WERI-Rb-1 (cell line): ENCODE data around the gene UBQLN4.
"Not testable (repeated sequence)": the region's sequence is repeated elsewhere in the genome, so short reads cannot be mapped to it uniquely, and the experiment has no call there.

Source experiments
- DNase-seq: peaks from one replicate; pipeline ENCODE4 v3.0.0-alpha.2; 2020
- H3K27ac ChIP-seq: fragments of 250-450 bp; sonication (Bioruptor Pico); 2 replicates; pipeline ENCODE4 v1.5.1; 2020; ENCODE audit warnings: mild to moderate bottlenecking, moderate library complexity
- H3K27me3 ChIP-seq: fragments of 250-450 bp; sonication (Bioruptor Pico); 2 replicates; pipeline ENCODE4 v1.5.1; 2021; ENCODE audit warnings: mild to moderate bottlenecking, low read depth, moderate library complexity; ENCODE audit not compliant: insufficient read depth, severe bottlenecking
- H3K36me3 ChIP-seq: fragments of 250-450 bp; sonication (Bioruptor Pico); 2 replicates; pipeline ENCODE4 v1.5.1; 2020; ENCODE audit warnings: mild to moderate bottlenecking, moderate library complexity
- H3K4me3 ChIP-seq: 2 replicates; pipeline ENCODE4 v1.5.1; 2011; ENCODE audit warnings: low read depth, mild to moderate bottlenecking, control low read depth, low read length
- H3K9me3 ChIP-seq: fragments of 250-450 bp; sonication (Bioruptor Pico); 2 replicates; pipeline ENCODE4 v1.5.1; 2021; ENCODE audit warnings: mild to moderate bottlenecking, moderate library complexity; ENCODE audit not compliant: severe bottlenecking
- TF ChIP-seq, protein P1 (sequence below): IDR thresholded peaks from 2 replicates; pipeline ENCODE4 v1.5.1; 2011; ENCODE audit warnings: low read depth, mild to moderate bottlenecking, control low read depth, inconsistent platforms, low read length

Gene UBQLN4

DNA sequence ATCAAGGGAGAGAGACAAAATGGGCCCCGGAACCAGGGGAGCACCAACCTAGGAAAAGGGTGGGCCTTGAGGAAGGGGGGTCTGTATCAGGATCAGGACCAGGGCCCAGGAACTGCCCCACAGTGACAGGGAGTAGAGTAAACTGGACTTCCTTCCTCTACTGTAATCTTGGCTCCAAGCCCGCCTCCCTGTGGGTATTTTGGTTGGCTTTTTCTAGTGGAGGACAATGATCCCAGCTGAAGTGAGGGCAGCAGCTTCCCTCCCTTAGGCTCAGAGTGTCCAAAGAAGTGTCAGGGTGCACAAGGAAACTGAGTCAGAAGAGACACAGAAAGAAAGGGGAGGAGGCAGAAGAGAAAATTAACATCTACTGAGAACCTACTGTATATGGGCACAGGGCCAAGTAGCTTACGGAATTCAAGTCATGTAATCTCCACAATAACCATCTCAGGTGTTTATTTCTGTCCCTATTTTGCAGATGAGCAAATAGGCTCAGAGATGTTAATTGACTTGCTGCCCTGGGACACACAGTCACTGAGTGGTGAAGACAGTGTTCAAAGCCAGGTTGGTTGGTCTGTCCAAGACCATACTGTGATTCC, 4.8 kb downstream of the UBQLN4 start:
- peaks cover 81% of the 10 kb centered on the region for H3K36me3 ChIP-seq
- no peaks in the 10 kb centered on the region for H3K9me3 ChIP-seq
- H3K27me3 ChIP-seq = no peaks in the 10 kb centered on the region
- no peak for DNase-seq
- TF ChIP-seq, protein P1, sequence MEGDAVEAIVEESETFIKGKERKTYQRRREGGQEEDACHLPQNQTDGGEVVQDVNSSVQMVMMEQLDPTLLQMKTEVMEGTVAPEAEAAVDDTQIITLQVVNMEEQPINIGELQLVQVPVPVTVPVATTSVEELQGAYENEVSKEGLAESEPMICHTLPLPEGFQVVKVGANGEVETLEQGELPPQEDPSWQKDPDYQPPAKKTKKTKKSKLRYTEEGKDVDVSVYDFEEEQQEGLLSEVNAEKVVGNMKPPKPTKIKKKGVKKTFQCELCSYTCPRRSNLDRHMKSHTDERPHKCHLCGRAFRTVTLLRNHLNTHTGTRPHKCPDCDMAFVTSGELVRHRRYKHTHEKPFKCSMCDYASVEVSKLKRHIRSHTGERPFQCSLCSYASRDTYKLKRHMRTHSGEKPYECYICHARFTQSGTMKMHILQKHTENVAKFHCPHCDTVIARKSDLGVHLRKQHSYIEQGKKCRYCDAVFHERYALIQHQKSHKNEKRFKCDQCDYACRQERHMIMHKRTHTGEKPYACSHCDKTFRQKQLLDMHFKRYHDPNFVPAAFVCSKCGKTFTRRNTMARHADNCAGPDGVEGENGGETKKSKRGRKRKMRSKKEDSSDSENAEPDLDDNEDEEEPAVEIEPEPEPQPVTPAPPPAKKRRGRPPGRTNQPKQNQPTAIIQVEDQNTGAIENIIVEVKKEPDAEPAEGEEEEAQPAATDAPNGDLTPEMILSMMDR = no peak
- no peak overlapping the region for H3K4me3 ChIP-seq
- no peak overlapping the region for H3K27ac ChIP-seq

DNA sequence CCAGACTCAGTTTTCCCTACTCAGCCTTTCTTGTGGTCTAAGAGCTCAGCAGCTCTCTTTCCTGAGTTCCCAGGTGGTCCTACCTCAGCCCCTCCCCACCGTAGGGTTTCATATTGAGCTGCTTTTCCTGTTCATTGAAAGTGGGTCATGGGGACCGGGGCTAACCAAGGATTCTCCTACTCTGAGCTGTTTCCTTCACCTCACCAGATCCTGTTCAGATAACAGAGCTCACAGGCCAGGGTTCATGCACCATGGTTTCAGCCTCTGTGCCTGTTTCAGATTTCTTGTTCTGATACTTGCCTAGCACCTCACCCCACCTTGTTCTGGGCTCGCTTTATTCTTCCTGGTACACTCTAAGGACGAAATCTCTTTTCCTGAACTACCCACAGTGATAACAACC, 8.5 kb downstream of the UBQLN4 start:
- TF ChIP-seq, protein P1 = no peak
- no peak for DNase-seq
- peaks cover 91% of the 10 kb centered on the region for H3K36me3 ChIP-seq
- H3K9me3 ChIP-seq = no peaks in the 10 kb centered on the region
- H3K27me3 ChIP-seq = no peaks in the 10 kb centered on the region
- no peak overlapping the region for H3K27ac ChIP-seq
- no peak overlapping the region for H3K4me3 ChIP-seq

DNA sequence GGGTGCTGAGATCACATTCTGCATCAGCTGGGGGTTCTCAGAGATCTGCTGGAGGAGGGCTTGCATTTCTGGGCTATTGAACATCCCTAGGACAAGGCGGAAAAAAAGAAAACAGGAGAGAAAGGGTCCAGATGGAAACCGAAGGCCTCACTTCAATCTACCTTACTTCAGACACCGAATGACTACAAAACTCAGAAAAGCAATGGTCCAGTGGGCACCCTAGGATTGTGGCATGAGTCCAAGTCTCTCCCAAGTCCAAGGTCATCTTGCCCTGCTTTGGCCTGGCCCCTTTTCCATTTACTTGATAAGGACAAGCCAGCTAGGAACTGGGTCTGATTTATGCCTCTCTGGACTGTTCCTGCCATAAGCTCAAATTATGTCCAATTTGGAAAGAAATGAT, 10.8 kb downstream of the UBQLN4 start:
- TF ChIP-seq, protein P1 = no peak
- no peaks in the 10 kb centered on the region for H3K9me3 ChIP-seq
- no peak overlapping the region for H3K4me3 ChIP-seq
- no peak overlapping the region for H3K27ac ChIP-seq
- peaks cover 91% of the 10 kb centered on the region for H3K36me3 ChIP-seq
- DNase-seq = no peak
- H3K27me3 ChIP-seq = no peaks in the 10 kb centered on the region

- H3K36me3 ChIP-seq = peaks cover 40% of the 10 kb centered on the region
- not testable (repeated sequence) for H3K27me3 ChIP-seq, H3K4me3 ChIP-seq, H3K9me3 ChIP-seq, H3K27ac ChIP-seq, DNase-seq
These were observed 18.6 kb downstream of the UBQLN4 start for GRCh38 chr1:156034991-156035390.

GRCh38 chr1:156033011-156033410, 20.6 kb downstream of the UBQLN4 start:
- Histone ChIP-seq H3K9me3 (no peaks in the 10 kb centered on the region), H3K27me3 (no peaks in the 10 kb centered on the region), H3K36me3 (peaks cover 21% of the 10 kb centered on the region), H3K27ac (no peak overlapping the region), H3K4me3 (no peak overlapping the region)
- DNase-seq = no peak
- TF ChIP-seq, protein P1 = no peak

DNA sequence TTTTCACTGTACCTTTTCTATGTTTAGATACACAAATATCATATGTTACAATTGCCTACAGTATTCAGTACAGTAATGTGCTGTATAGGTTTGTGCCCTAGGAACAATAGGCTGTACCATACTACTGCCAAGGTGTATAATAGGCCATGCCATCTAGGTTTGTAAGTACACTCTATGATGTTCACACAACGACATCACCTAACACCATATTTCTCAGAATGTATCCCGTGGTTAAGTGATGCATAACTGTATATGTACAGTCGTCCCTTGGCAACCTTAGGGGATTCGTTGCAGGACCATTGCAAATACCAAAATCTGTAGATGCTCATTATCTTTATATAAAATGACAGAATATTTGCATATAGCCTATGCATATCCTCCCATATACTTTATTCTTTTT, 27.0 kb downstream of the UBQLN4 start:
- H3K36me3 ChIP-seq = no peaks in the 10 kb centered on the region
- TF ChIP-seq, protein P1 = no peak
- H3K27me3 ChIP-seq = no peaks in the 10 kb centered on the region
- no peak overlapping the region for H3K27ac ChIP-seq
- DNase-seq = no peak
- no peaks in the 10 kb centered on the region for H3K9me3 ChIP-seq
- no peak overlapping the region for H3K4me3 ChIP-seq
